Hematopoietic multipotent progenitor cell treated with erythropoietin and hydrocortisone succinate and interleukin-3 and kit ligand, for 6 days (in vitro differentiated cells): ENCODE results near the gene DDX4.
A peak's percentile ranks its signal among the peaks of the same experiment; 100 is the strongest.
"Not testable (repeated sequence)": the region's sequence is repeated elsewhere in the genome, so short reads cannot be mapped to it uniquely, and the experiment has no call there.

ENCODE experiments used
- DNase-seq: peaks from one replicate; pipeline ENCODE4 v3.0.0-alpha.2; 2015

Gene DDX4

GRCh38 chr5:55737793-55738192 lies at the start of gene DDX4:
Gene DDX4 (plus strand): TSS chr5:55738061. CDS start chr5:55738964, 903 bp downstream.
- no peak for DNase-seq

DNA sequence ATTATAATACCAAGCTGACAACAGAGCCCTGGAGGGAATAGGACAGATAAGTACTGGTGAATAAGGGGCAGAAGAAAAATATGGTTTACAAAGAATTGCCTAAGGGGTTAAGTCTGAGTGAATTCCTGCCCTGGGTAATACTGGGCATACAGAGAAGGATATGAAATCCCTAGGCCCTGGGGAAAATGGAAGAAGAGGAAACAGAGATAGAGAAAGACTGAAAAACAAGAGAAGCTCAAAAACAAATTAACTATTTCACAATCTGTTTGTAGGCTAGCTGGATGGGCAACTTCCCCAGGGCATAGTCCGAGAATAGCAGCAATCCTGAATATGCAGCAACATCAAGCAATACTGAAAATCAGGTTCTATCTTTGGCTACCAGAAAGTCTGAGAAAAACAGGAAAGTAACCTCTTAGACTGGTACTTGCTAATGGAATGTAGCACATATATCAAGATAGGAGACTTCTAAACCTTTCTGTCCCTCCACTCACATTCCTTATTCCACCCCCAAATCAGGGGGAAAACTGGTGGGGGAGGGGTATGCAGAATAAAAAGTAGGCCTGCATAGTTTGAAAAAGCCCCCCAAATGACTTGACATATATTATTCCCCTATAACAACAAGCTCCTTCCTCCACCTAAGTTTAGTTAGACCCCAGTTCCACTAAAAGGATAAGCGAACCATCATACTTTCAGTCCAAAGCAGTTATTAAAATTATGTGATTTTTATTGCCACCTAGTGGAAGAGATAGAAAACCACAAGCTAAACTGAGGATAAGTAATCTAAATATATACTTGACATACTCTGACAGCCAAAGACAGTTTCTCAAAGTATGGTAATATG lies 46.4 kb upstream of the DDX4 start:
- DNase-seq: peak; percentile 75

DNA sequence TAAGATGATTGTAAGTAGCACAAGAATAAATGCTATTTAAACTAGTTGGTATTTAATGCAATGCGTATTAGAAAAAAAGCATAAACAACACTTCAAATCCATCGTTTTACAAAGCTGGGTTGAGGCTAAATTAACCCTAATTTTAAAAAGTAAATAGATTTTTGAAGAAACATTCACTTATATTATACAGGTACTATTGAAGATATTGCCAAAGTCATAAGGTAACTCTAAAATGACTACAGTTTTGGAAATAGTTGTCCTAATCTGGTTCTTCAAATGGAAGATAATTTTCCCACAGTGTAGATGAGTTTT lies 45.8 kb upstream of the DDX4 start:
- DNase-seq: no peak

DNA sequence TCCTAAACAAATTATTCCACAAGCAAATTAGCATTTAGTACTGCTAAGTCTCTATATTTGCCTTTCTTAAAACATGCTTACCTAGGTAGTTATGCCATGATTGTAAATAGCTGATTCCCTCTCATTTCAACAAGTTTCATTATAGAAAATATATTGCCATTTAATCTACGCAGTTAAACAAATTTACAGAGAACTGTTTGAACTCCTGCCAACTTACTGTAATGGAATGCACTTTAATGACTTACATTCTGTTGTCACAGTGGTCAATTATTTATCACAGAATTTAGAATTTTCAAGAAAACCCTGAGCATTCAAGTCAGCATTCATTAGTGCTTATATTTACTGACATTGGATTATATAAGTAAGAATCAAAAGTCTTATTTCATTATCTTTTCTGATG lies 45.4 kb upstream of the DDX4 start:
- no peak for DNase-seq

GRCh38 chr5:55694152-55694830 lies 43.6 kb upstream of the DDX4 start:
- peak; percentile 63 for DNase-seq

DNA sequence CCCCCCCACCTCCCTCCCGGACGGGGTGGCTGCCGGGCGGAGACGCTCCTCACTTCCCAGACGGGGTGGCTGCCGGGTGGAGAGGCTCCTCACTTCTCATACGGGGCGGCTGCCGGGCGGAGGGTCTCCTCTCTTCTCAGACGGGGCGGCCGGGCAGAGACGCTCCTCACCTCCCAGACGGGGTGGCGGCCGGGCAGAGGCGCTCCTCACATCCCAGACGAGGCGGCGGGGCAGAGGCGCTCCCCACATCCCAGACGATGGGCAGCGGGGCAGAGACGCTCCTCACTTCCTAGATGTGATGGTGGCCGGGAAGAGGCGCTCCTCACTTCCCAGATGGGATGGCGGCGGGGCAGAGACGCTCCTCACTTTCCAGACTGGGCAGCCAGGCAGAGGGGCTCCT lies 41.2 kb upstream of the DDX4 start:
- DNase-seq: not testable (repeated sequence)

GRCh38 chr5:55699041-55699688 lies 38.7 kb upstream of the DDX4 start:
- DNase-seq: no peak

- DNase-seq: no peak
These were observed 37.1 kb upstream of the DDX4 start for GRCh38 chr5:55700745-55701144.

GRCh38 chr5:55701462-55702103 lies 36.3 kb upstream of the DDX4 start:
- no peak for DNase-seq

GRCh38 chr5:55702598-55703345 lies 35.1 kb upstream of the DDX4 start:
- DNase-seq: no peak

DNA sequence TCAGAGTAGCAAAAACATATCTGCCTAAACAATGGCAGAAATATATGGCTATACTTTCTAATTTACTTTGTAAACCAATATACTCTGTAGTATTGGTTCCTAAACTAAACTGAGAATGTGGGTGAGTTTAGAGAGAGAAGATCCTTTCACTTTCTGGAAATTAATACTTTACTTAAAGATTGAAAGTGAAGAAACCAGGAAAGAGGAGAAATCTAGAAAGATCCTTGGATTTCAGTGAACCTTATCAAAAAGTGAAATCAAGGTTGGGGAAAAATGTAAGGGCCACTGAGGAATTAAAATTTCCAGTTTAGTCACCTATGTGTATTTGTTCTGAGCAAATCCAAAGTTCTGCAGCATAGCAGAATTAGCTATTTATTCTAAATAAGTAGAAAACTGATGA lies 31.6 kb upstream of the DDX4 start:
- no peak for DNase-seq

- DNase-seq: no peak
These were observed 29.1 kb upstream of the DDX4 start for GRCh38 chr5:55708732-55709131.

DNA sequence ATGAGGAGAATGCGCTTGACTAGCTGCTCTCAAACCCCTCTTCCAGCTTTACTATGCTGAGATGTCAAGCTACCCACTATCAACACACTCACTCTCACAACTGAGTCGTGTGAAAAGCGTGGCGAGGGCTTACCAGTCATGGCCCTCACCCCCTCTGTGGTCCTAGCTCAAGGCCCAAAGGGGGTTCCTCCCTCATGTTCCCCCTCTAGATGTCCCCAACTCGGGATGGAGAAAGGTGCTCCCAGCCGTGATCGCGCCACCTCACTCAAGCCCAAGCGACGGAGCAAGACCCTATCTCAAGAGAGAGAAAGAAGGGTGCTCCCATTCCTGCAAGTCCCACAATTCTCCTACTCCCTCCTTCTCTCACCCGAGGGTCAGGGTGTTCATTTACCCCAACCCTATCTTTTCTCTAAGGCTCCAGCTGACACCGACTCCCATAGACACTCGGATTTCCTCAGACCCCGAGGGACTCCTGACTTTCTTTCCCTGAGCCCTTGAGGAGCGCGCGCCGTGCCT lies 26.3 kb upstream of the DDX4 start:
- DNase-seq: peak; percentile 10

DNA sequence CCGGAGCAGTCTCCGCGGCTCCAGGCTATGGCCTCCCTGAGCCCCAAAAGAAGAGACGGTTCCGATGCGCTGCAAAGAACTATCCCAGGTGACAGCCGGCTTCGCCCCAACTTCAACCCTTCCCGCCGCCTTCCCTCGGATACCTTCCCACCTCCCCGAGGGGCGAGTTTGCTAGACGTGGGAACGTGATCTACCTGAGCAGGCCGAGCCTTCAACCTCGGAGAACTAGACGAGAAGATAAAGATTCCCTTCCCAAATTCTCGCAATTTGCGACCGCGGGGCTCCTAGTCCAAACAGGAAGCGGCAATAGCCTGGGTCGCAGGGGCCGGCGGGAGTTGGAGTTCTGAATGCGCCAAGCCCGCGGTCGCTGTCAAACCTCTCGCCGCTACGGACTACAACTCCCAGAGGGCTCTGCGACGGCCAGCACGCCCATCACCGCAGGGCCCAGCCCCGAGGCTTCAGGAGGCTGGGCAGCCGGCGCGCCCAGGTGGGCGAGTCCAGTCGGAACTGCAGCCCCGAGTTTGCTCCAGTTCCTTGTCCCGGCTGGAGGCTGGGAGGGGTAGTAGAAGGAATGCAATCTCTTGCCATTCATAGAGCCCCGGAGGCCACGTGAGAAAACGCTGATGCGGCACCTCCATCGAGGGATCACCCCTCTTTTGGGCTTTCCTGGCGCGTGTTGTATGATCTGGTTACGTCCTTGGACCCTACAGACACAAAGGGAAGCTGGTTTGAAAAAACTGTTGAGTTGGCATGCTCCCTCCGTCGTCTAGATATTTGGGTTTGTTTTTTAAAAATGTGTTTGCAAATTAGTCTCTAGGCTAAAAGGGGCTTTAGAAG lies 25.6 kb upstream of the DDX4 start, which contains the start of gene SLC38A9:
Gene SLC38A9 (minus strand): TSS at position 302 of the 837 bp plus-strand sequence. CDS start 14,366 bp downstream, outside the sequence.
- DNase-seq: peak; percentile 97

- DNase-seq: no peak
These were observed 24.0 kb upstream of the DDX4 start for GRCh38 chr5:55713871-55714270.

DNA sequence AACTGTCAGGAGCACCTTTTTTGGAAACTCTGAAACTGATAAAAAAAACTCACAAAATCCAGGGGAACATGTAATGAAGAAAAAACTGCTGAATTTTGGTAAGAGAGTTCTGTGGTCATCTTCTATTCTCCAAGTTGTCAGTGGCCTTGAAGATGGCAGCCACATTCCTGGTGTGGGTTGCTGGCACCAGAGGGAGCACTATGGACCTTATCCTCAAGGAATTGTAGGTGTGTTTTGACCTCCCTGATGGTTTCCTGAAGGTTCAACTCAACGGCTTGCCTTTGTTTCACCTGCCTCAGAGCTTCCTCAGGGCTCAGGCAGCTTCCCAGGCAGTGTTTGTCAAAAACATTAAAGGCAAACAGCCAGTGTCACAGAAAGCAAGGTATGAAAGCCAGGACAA lies 23.5 kb upstream of the DDX4 start:
- DNase-seq: no peak

DNA sequence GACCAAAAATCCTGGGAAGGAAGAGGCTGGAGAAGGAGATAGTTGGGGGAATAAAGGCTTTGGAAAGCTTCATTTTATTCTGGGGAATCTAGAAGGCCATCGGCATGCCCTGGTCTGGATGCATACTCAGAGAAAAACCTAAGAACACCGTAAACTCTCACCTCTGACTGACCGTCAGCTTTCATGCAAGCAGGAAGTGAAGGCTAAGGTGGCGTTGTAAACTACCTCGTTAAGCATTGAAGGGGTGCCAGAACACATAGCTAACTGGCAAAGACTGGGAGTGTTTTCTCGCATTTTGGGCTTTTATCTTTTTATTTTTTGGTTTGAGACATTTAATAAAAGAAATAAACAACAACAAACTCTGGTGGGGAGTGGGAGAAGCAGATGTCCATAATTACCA lies 23.1 kb upstream of the DDX4 start:
- DNase-seq: no peak

GRCh38 chr5:55715519-55716078 lies 22.3 kb upstream of the DDX4 start:
- no peak for DNase-seq

DNA sequence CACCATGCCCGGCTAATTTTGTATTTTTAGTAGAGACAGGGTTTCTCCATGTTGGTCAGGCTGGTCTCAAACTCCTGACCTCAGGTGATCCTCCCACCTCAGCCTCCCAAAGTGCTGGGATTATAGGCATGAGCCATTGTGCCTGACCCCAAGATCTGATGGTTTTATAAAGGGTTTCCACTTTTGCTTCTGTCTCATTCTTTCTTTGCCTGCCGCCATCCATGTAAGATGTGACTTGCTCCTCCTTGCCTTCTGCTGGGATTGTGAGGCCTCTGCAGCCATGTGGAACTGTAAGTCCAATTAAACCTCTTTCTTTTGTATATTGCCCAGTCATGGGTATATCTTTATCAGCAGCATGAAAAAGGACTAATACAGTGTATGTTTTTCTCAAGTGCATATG lies 18.8 kb upstream of the DDX4 start:
- DNase-seq: not testable (repeated sequence)

- no peak for DNase-seq
These were observed 17.6 kb upstream of the DDX4 start for GRCh38 chr5:55720188-55720703.

DNA sequence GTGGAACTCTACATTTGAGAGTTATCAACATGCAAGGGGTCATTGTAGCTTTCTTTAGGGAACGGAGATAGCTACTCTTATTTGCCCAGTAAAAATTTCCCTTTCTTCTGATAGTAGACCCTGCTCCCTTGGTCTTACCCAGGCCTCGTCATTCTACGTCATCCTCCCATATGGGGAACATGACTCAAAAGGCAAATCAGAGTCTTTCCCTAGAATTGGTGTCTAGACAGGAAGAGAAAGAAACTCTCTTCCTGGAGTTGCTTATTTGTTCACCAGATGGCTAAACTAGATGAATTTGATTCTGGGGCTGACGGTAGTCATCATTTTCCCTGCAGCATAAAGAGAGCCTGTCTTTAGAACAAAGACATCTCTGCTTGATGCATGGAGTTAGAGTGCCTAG lies 13.6 kb upstream of the DDX4 start:
- DNase-seq: no peak
